Skeletal muscle satellite cell (primary cell): Measurements from ENCODE around the gene BMP7.
"Not testable (repeated sequence)": the region's sequence is repeated elsewhere in the genome, so short reads cannot be mapped to it uniquely, and the experiment has no call there.

ENCODE experiments used
- H3K27me3 ChIP-seq: 2 replicates; pipeline ENCODE4 v1.7.0; 2013; ENCODE audit warnings: low read length; ENCODE audit not compliant: control insufficient read depth, insufficient read depth
- H3K36me3 ChIP-seq: 2 replicates; pipeline ENCODE4 v1.7.0; 2013; ENCODE audit warnings: mild to moderate bottlenecking, control low read depth, low read length; ENCODE audit not compliant: insufficient read depth
- H3K4me1 ChIP-seq: 2 replicates; pipeline ENCODE4 v1.7.0; 2013; ENCODE audit warnings: low read length; ENCODE audit not compliant: control insufficient read depth, insufficient read depth
- H3K4me2 ChIP-seq: 2 replicates; pipeline ENCODE4 v1.7.0; 2013; ENCODE audit warnings: mild to moderate bottlenecking, low read length
- H3K4me3 ChIP-seq: 2 replicates; pipeline ENCODE4 v1.7.0; 2013; ENCODE audit warnings: low read length
- H3K9ac ChIP-seq: 2 replicates; pipeline ENCODE4 v1.7.0; 2013; ENCODE audit warnings: mild to moderate bottlenecking, low read depth, low read length, moderate library complexity
- H3K9me3 ChIP-seq: replicated peaks from 2 replicates; pipeline ENCODE4 v1.7.0; 2013; ENCODE audit warnings: mild to moderate bottlenecking, control low read depth, low read length

BMP7 gene

DNA sequence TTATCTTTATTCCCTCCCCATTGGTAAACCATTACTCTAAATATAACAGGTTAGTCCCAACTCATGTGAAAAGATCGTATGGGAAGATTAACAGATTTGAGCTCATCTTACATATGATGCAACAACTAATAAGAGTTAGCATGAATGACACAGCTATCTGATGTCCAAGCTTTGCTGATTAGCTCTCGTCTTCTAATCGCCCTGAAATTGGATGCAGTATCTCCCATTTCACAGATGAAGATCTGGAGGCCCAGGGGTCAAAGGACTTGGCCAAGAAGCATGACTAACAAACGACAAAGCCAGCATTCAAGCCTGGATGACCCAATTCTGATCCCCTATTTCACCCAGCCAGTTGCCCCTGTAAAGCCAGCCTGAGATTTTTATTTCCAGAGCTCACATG is 8.4 kb upstream of the BMP7 start:
- Histone ChIP-seq H3K27me3 (peaks cover 5% of the 10 kb centered on the region), H3K9ac (no peak overlapping the region), H3K9me3 (no peaks in the 10 kb centered on the region), H3K36me3 (no peaks in the 10 kb centered on the region), H3K4me3 (no peak overlapping the region), H3K4me1 (no peaks in the 10 kb centered on the region), H3K4me2 (no peak overlapping the region)

DNA sequence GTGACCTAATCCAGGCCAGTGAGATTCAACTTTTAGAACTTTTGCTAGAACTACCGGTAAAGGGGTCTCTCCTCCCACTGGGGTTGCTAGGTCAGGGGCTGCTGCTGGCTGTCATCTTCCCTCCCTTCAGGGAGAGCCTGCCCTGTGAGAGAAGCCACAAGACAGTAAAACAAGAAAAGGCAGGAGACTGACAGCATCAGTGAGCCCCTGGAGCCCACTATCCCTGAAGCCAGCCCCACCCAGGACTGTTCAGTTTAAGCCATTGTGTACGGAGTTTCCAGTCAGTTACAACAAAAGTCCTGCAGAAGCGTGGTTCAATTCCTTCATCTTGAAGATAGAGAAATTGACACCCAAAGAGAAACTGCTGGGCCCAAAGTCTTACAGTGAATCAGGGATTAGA is 7.9 kb upstream of the BMP7 start:
- Histone ChIP-seq H3K9me3 (no peaks in the 10 kb centered on the region), H3K4me1 (no peaks in the 10 kb centered on the region), H3K27me3 (peaks cover 7% of the 10 kb centered on the region)

DNA sequence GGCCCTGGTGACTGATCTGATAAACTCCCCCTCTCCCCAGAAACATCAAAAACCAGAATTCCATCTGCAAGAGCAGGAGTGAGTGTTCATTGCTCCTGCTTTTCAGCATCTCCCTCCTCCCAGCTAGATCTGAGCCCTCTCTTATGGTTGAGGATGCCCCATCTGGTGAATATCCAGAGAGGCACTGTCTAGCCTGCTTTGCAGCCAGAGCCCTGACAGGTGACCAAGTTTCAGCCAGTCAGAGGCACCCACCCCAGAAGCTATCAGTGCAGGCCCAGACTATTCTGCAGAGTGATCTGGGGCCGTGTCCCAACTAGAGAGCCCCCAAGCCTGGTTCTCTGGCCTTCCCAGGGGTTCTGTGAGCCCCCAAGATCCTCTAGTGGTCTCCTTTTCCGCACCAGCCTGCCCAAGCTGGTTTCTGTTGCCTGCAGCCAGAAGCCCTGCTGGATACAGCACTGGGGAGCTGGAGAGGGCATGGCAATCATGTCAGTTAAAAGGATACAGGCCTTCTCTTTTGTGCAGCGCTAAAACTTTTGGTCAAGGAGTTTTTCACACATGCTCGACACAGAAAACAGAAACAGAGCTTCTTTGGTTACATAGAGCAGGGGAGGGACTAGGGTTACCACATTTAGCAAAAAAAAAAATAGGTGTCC is 6.6 kb upstream of the BMP7 start:
- no peaks in the 10 kb centered on the region for H3K36me3 ChIP-seq
- no peak overlapping the region for H3K4me3 ChIP-seq
- H3K9ac ChIP-seq: no peak overlapping the region
- H3K4me1 ChIP-seq: no peaks in the 10 kb centered on the region
- no peak overlapping the region for H3K4me2 ChIP-seq
- peaks cover 7% of the 10 kb centered on the region for H3K27me3 ChIP-seq
- H3K9me3 ChIP-seq: no peaks in the 10 kb centered on the region

More for the DNA sequence above, 7.9 kb upstream of the BMP7 start:
- H3K9ac ChIP-seq: no peak overlapping the region
- H3K36me3 ChIP-seq: no peaks in the 10 kb centered on the region
- no peak overlapping the region for H3K4me2 ChIP-seq
- H3K4me3 ChIP-seq: no peak overlapping the region

DNA sequence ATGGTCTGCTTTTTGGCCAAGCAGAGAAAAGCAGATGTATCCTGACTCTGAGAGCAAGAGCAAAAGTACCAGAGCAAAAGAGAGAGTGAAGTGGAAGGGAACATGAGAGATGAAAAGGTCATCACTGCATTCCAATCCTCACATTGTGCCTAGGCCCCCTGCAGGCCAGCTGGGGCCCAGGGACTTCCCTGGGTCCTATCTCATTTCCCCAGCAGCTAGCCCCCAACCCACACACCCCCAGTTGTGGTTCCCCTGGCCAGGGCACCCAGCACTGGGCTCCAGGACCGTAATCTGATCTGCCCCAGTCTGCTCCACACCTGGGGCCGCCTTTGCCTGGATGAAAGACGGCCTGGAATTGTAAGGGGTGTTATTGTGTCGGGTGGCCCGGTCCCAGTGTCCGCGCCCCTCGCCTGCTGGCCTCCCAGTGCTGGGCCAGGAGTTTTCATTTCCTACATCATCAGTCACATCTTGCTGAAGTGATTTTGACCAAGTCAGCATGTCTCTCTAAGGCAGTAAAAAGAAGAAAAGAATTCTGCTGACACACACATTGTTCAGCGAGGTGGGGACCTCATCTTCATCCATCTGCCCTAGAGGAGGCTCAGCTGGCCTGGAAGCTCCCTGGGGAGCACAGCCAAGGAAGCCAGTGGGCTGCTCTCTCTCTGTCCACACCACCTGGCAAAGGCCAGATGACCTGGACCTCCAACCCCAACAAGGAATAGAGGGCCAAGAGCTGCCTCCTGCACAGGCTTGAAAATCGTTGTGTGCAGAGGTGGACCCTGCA is 4.0 kb upstream of the BMP7 start:
- Histone ChIP-seq H3K4me2 (no peak overlapping the region), H3K27me3 (peaks cover 22% of the 10 kb centered on the region), H3K9me3 (no peaks in the 10 kb centered on the region), H3K4me1 (no peaks in the 10 kb centered on the region), H3K36me3 (no peaks in the 10 kb centered on the region), H3K9ac (no peak overlapping the region), H3K4me3 (no peak overlapping the region)

DNA sequence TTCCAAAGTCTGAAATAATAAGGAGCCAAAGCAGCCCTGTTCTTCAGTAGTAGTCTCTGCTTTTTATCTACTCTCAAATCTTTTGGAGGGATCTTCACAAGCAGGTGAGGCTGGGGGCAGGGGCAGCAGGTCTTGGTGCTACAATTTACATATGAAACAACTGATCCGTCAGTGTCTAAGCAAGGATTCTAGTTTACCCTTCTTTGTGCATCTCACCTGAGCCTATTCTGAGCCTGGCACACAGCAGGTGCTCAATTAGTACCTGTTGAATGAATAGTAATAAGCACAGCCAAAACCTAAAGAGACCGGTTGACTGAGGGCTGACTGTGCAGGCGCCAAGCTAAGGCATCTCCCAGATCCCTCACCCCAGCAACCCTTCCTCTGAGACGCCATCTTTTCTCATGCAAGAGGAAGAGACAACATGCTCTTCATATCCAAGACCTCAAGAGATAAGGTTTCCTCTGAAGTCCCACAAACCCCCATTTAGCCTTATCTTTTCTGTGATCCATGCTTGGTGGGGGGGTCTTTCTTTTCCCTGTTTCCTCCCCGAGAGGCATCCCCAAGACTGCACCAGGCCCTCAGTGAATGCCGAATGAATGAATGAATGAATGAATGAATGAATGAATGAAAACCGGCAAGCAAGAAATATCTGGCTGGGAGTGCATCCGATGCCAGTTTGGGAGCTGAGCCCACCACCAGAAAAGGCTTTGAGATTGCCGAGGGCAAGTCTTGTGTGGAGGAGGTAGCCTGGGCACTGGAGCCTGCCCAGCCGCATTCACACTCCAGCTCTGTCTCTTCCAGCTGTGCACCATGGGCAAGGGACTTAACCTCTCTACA is 2.9 kb upstream of the BMP7 start:
- no peaks in the 10 kb centered on the region for H3K9me3 ChIP-seq
- H3K27me3 ChIP-seq: peaks cover 27% of the 10 kb centered on the region
- no peak overlapping the region for H3K4me3 ChIP-seq
- no peaks in the 10 kb centered on the region for H3K4me1 ChIP-seq
- H3K36me3 ChIP-seq: no peaks in the 10 kb centered on the region
- H3K4me2 ChIP-seq: no peak overlapping the region
- H3K9ac ChIP-seq: no peak overlapping the region

DNA sequence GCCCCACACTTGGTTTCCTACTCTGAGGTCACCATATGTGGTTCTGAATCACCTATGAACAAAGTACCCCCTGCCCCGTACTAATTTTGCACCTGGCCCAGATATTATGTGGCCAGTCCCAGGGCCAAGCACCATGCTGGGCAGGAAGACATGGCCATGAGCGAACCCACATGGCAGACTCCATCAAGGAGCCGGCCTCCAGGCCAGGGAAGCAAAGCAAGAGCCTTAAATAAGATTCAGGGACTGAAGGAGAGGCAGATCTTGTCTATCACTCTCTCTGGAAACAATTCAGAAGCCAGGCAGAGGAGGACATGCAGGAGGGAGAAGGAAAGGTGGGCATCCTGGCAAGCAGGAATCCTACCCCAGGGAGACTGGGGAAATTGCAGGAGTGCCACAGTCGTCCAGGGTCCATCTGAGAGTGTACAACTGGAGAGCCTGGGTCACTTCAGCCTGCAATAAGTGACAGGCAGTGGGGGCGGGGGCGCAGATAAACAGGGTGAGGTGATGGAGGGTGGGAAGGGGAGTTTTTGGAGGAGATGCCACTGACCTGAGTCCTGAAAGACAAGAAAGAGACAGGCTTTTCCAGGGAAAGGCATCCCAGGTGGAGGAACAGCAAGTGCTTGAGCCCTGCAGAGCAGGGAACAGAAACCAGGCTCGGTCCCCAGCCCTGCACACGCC is 2.1 kb upstream of the BMP7 start:
- Histone ChIP-seq H3K9me3 (no peaks in the 10 kb centered on the region), H3K4me3 (no peak overlapping the region), H3K27me3 (peaks cover 27% of the 10 kb centered on the region), H3K9ac (no peak overlapping the region), H3K4me2 (no peak overlapping the region), H3K36me3 (no peaks in the 10 kb centered on the region), H3K4me1 (no peaks in the 10 kb centered on the region)

DNA sequence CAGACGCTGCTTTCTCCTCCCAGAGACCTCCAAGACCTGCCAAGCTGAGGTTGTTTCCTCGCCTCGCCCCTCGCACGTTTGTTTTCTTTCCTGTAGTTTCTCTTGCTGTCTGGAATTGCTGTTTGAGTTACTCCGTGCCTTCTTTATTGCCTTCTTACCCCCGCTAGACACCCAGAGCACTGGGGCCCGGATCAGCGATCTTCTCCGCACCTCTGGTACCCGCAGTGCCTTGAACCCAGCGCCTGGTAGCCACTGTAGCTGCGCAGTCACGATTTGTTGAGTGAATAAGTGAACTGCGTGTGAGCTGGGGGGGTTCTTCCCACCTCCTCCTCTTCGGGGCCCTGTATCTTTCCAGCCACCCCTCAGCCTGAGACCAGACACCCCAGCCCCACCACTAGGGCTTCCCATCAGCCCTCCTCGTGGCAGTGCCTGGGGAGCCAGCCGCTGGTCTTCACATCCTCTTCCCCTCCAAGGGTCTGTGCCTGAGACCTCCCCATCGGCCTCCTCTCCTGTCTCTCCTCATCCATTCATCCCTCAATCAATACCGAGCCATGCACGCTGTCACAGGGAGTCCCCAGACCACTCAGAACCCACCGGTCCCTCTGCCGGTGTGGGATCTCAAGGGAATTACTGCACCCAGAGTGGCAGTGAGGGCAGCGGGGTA is 849 bp upstream of the BMP7 start:
- no peak overlapping the region for H3K4me2 ChIP-seq
- H3K4me3 ChIP-seq: no peak overlapping the region
- no peaks in the 10 kb centered on the region for H3K4me1 ChIP-seq
- no peaks in the 10 kb centered on the region for H3K9me3 ChIP-seq
- H3K36me3 ChIP-seq: no peaks in the 10 kb centered on the region
- H3K27me3 ChIP-seq: peaks cover 36% of the 10 kb centered on the region
- no peak overlapping the region for H3K9ac ChIP-seq

DNA sequence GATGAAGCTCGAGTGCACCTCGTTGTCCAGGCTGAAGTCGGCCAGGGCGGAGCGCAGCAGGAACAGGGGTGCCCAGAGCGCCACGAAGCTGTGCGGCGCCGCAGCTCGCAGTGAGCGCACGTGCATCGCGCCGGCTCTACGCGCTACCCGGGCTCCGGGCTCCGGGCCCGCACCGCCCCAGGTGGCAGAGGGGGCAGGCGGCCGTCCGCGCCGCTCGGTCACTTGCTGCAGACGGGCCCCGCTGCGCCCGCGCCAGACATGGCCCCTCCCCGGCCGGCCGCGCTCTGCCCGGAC is 497 bp downstream of the BMP7 start:
- H3K36me3 ChIP-seq: no peaks in the 10 kb centered on the region
- H3K9me3 ChIP-seq: no peaks in the 10 kb centered on the region
- H3K9ac ChIP-seq: no peak overlapping the region
- no peak overlapping the region for H3K4me2 ChIP-seq
- peaks cover 44% of the 10 kb centered on the region for H3K27me3 ChIP-seq
- H3K4me1 ChIP-seq: no peaks in the 10 kb centered on the region
- no peak overlapping the region for H3K4me3 ChIP-seq

DNA sequence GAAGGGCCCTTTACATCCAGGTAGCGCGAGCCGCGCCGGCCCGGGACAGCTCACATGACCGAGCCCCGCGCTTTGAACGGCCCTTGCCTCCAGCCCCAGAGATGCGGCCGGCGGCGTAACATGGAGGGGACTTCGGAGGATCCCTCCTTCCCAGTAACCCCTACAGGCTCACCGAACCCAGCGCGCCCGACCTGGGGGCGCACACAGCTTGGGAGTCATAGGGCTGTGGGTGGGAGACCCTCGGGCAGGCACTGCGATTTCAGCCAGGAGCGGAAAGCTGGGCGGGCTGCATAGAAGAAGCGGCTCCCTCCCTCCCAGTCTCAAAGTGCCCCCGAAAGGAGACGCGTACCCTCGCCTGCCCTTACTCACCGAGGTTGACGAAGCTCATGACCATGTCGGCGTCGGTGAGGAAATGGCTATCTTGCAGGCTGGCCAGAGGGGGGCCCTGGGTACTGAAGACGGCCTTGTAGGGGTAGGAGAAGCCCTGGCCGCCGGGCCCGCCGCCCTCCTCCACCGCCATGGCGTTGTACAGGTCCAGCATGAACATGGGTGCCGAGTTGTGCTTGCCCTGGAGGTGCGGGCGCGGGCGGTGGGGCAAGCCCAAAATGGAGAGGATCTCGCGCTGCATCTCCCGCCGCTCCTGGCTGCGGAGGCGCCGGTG is 975 bp downstream of the BMP7 start:
- H3K27me3 ChIP-seq: peaks cover 49% of the 10 kb centered on the region

DNA sequence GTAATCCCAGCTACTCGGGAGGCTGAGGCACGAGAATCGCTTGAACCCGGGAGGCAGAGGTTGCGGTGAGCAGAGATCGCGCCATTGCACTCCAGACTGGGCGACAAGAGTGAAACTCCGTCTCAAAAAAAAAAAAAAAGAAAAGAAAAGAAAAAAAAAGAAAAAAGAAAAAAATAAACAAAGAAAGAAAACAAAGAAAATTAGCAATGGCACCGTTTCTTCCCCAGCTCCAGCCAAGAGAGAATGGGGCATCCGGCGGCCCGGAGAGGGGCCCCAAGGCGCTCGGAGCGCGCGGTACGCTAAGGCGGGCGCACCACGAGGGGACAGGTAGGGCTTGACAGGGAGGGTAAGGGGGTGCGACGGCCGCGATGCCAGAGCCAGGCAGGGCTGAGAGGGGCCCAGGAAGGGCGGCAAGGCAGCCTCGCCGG is 1.5 kb downstream of the BMP7 start:
- not testable (repeated sequence) for H3K36me3 ChIP-seq, H3K9me3 ChIP-seq, H3K9ac ChIP-seq, H3K4me3 ChIP-seq, H3K4me2 ChIP-seq, H3K4me1 ChIP-seq
- H3K27me3 ChIP-seq: peaks cover 54% of the 10 kb centered on the region

More for the DNA sequence above, 975 bp downstream of the BMP7 start:
- no peak overlapping the region for H3K9ac ChIP-seq
- H3K4me1 ChIP-seq: no peaks in the 10 kb centered on the region
- no peaks in the 10 kb centered on the region for H3K36me3 ChIP-seq
- no peak overlapping the region for H3K4me3 ChIP-seq
- H3K9me3 ChIP-seq: no peaks in the 10 kb centered on the region
- no peak overlapping the region for H3K4me2 ChIP-seq
